Upper lobe of left lung (tissue), 4 donors: ENCODE data around the gene MYH9.

Experiments
- CTCF ChIP-seq, 6 experiments: fragments of 450-650 bp in 4 of 6; fragments of 200-600 bp in 2 of 6; sonication (generic) in 2 of 6; IDR thresholded peaks; one replicate each; pipeline ENCODE4 v1.5.1; 2016 to 2019; ENCODE audit warnings: antibody characterized with exemption in 6 of 6
- POLR2A ChIP-seq, 4 donors: fragments of 450-650 bp; IDR thresholded peaks; one replicate each; pipeline ENCODE4 v1.5.1; 2016 to 2017; ENCODE audit warnings: antibody characterized with exemption in 4 of 4, mild to moderate bottlenecking in 2 of 4

GRCh38 chr22:36293606-36294292 is 94.0 kb downstream of the MYH9 start:
- TF ChIP-seq CTCF (IDR thresholded peaks at IDR 0.05) (no peak), POLR2A (IDR thresholded peaks at IDR 0.05) (no peak)
